Mucosa of stomach (tissue), 1 donor: ENCODE measurements around the gene PFN2.
"Not testable (repeated sequence)": the region's sequence is repeated elsewhere in the genome, so short reads cannot be mapped to it uniquely, and the experiment has no call there.

Experiments
- H3K27me3 ChIP-seq: one replicate; pipeline ENCODE4 v1.7.0; 2013; ENCODE audit warnings: mild to moderate bottlenecking, low read length; ENCODE audit not compliant: control insufficient read depth, insufficient read depth
- H3K36me3 ChIP-seq: one replicate; pipeline ENCODE4 v1.7.0; 2013; ENCODE audit warnings: low read length; ENCODE audit not compliant: control insufficient read depth, insufficient read depth
- H3K4me1 ChIP-seq: one replicate; pipeline ENCODE4 v1.7.0; 2013; ENCODE audit warnings: mild to moderate bottlenecking, low read length; ENCODE audit not compliant: control insufficient read depth, insufficient read depth
- H3K4me3 ChIP-seq: one replicate; pipeline ENCODE4 v1.7.0; 2013; ENCODE audit warnings: low read length
- H3K9ac ChIP-seq: one replicate; pipeline ENCODE4 v1.7.0; 2013; ENCODE audit warnings: mild to moderate bottlenecking, low read length, moderate library complexity
- H3K9me3 ChIP-seq: one replicate; pipeline ENCODE4 v1.7.0; 2013; ENCODE audit warnings: mild to moderate bottlenecking, low read length, moderate library complexity; ENCODE audit not compliant: control insufficient read depth
- donor health status: Pancreatic carcinoma.

Gene PFN2

DNA sequence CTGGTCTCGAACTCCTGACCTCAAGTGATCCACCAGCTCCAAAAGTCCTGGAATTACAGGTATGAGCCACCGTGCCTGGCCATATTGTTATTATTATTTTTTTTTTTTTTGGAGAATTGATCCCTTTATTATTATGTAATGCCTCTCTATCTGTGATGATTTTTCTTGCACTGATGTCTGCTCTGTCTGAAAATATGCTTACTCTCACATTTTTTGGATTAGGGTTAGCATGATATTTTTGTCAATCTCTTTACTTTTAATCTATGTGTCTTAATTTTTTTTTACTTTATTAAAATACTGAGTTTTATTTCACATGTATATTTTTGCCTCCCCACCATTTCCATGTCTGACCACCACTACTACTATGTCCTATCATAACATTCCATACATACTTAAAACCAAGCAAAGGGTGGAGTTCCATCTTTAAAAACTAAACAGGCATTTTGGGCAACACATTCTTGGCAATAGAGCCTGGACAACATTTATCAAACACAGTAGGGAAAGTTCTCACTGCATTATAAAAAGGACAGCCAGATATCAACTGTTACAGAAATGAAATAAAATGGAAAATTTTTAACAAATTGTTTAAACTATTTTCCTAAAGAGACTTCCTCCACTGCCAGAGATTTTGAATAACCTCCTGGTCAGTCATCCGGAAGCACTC, 32.2 kb downstream of the PFN2 start:
- not testable (repeated sequence) for H3K4me1 ChIP-seq, H3K9me3 ChIP-seq, H3K27me3 ChIP-seq, H3K4me3 ChIP-seq, H3K36me3 ChIP-seq, H3K9ac ChIP-seq

GRCh38 chr3:149936812-149937230, 33.9 kb downstream of the PFN2 start:
- Histone ChIP-seq H3K36me3 (no peaks in the 10 kb centered on the region), H3K9ac (no peak overlapping the region), H3K4me3 (no peak overlapping the region)

DNA sequence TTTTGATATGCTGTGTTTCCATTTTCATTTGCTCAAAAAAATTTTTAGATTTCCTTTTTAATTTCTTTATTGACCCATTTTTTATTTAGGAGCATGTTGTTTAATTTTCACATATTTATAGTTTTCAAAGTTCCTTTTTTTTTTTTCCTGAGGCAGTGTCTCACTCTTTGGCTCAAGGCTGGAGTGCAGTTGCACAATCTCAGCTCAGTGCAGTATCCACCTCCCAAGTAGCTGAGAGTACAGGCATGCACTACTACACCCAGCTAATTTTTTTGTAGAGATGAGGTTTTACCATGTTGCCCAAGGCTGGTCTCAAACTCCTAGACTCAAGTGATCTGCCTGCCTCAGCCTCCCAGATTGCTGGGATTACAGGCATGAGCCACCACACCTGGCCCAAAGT, 36.2 kb downstream of the PFN2 start:
- Histone ChIP-seq H3K9me3 (no peaks in the 10 kb centered on the region), H3K4me1 (peaks cover 6% of the 10 kb centered on the region), H3K4me3 (no peak overlapping the region), H3K27me3 (no peaks in the 10 kb centered on the region), H3K36me3 (no peaks in the 10 kb centered on the region), H3K9ac (no peak overlapping the region)

More at GRCh38 chr3:149936812-149937230, 33.9 kb downstream of the PFN2 start:
- no peaks in the 10 kb centered on the region for H3K27me3 ChIP-seq
- no peaks in the 10 kb centered on the region for H3K9me3 ChIP-seq
- peaks cover 6% of the 10 kb centered on the region for H3K4me1 ChIP-seq

DNA sequence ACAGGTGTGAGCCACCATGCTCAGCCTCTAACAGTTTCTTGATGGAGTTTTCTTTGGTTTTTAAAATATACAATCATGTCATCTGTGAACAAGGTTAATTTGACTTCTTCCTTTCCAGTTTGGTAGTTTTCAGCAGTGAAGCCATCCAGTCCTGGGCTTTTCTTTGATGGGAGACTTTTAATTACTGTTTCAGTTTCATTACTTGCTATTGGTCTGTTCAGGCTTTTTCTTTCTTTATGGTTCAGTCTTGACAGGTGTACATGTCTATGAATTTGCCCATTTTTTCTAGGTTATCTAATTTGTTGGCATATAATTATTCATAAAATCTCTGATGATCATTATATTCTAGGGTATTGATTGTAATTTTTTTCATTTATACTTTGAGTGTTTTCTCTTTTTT, 36.8 kb downstream of the PFN2 start:
- no peak overlapping the region for H3K9ac ChIP-seq
- no peak overlapping the region for H3K4me3 ChIP-seq
- no peaks in the 10 kb centered on the region for H3K27me3 ChIP-seq
- no peaks in the 10 kb centered on the region for H3K9me3 ChIP-seq
- no peaks in the 10 kb centered on the region for H3K36me3 ChIP-seq
- H3K4me1 ChIP-seq = peaks cover 6% of the 10 kb centered on the region

GRCh38 chr3:149933008-149933407, 37.7 kb downstream of the PFN2 start:
- H3K9me3 ChIP-seq = no peaks in the 10 kb centered on the region
- H3K27me3 ChIP-seq = no peaks in the 10 kb centered on the region
- H3K4me3 ChIP-seq = no peak overlapping the region
- H3K36me3 ChIP-seq = no peaks in the 10 kb centered on the region
- H3K9ac ChIP-seq = no peak overlapping the region
- peaks cover 6% of the 10 kb centered on the region for H3K4me1 ChIP-seq

DNA sequence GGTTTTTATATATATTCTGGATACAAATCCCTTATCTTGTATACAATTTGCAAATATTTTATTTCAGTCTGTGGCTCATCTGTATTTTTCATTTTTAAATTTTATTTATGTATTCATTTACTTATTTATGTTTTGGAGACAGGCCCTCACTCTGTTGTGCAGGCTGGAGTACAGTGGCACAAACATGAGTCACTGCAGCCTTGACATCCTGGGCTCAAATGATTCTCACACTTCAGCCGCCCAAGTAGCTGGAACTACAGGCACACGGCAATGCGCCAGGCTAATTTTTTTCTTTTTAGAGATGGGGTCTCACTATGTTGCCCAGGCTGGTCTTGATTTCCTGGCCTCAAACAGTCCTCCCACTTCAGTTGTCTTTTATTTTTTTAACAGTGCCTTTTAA, 50.6 kb downstream of the PFN2 start:
- H3K9me3 ChIP-seq = no peaks in the 10 kb centered on the region
- no peak overlapping the region for H3K4me3 ChIP-seq
- no peaks in the 10 kb centered on the region for H3K4me1 ChIP-seq
- H3K9ac ChIP-seq = no peak overlapping the region
- H3K27me3 ChIP-seq = no peaks in the 10 kb centered on the region
- no peaks in the 10 kb centered on the region for H3K36me3 ChIP-seq

DNA sequence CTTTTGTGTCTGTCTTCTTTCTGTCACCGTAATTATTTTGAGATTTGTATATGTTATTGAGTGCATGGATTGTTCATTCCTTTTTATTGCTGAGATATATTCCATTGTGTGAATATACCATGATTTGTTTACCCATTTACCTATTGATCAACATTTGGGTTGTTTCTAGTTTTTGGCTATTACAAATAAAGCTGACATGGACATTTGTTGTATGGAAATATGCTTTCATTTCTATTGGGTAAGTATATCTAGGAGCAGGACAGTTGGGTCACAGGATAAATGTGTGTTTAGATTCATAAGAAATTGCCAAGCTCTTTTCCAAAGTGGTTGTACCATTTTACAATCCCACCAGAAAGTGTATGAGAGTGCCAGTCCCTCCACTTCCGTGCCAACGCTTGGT, 51.2 kb downstream of the PFN2 start:
- H3K4me3 ChIP-seq = no peak overlapping the region
- H3K9ac ChIP-seq = no peak overlapping the region
- H3K27me3 ChIP-seq = no peaks in the 10 kb centered on the region
- H3K9me3 ChIP-seq = no peaks in the 10 kb centered on the region
- no peaks in the 10 kb centered on the region for H3K36me3 ChIP-seq
- no peaks in the 10 kb centered on the region for H3K4me1 ChIP-seq

DNA sequence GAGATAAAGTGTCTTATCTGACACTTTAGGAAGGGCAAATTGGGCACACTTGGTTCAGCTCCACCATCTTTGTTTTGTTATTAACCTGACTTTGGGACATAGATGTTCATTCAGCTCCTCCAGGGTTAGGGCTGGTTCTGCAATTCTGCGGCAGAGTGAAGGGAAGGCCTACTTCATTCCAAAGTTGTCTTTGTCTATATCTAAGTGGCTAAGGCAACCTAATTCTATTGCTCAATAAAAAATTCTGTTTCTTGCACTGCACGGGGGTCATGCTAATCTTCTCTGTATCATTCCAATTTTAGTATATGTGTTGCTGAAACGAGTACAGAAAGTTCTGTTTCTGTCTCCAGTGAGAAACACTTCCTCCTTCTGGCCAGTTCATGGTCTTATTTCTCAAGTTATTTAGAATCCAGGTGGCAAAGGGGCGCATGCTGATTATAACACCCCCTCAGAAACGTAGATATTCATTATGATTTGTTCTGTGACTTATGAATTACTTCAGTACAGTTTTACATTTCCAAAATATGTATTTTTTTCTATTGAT, 53.5 kb downstream of the PFN2 start:
- H3K9ac ChIP-seq = no peak overlapping the region
- H3K27me3 ChIP-seq = no peaks in the 10 kb centered on the region
- no peaks in the 10 kb centered on the region for H3K36me3 ChIP-seq
- no peaks in the 10 kb centered on the region for H3K4me1 ChIP-seq
- H3K4me3 ChIP-seq = no peak overlapping the region
- H3K9me3 ChIP-seq = no peaks in the 10 kb centered on the region
